Naive thymus-derived CD4-positive, alpha-beta T cell (primary cell): ENCODE data around the gene UBE3B. TPM values are rescaled to one million over a fixed set of nuclear protein-coding genes. Genes with fewer than 3 reads are reported as not detected.
"Not testable (repeated sequence)": the region's sequence is repeated elsewhere in the genome, so short reads cannot be mapped to it uniquely, and the experiment has no call there.

Experiments
- ATAC-seq: fragments of 150-1000 bp; cut with Tn5 transposase; 2 replicates; pipeline ENCODE4 v1.10.0; 2021; ENCODE audit warnings: mild to moderate bottlenecking, moderate library complexity
- CTCF ChIA-PET: fragments of 350-600 bp; sonication (Branson Sonifier 250); formaldehyde crosslinking; loops from one replicate; lab custom pipeline; 2021; ENCODE audit warnings: antibody characterized with exemption; lab: Charles Lee
- POLR2A ChIA-PET: fragments of 350-600 bp; sonication (Branson Sonifier 250); formaldehyde crosslinking; loops from one replicate; lab custom pipeline; 2021; ENCODE audit warnings: antibody characterized with exemption, inconsistent platforms; lab: Charles Lee
- DNase-seq, 9 donors: peaks; one replicate each; pipeline versions ENCODE4 v3.0.0 to v3.0.0-alpha.2; 2020 to 2022; ENCODE audit warnings: mixed read lengths in 1 of 9
- H3K27ac ChIP-seq: one replicate; pipeline ENCODE4 v1.7.0; 2013; ENCODE audit warnings: mild to moderate bottlenecking, low read depth, low read length, moderate library complexity
- H3K27me3 ChIP-seq, 2 donors: one replicate each; pipeline ENCODE4 v1.7.0; 2013; ENCODE audit warnings: low read length in 2 of 2, mild to moderate bottlenecking in 2 of 2, moderate library complexity in 2 of 2; ENCODE audit not compliant: control insufficient read depth in 2 of 2, insufficient read depth in 2 of 2
- H3K36me3 ChIP-seq, 3 experiments: 1 replicate in 2 of 3; 2 replicates in 1 of 3; pipeline ENCODE4 v1.7.0; 2013; ENCODE audit warnings: low read length in 3 of 3, mild to moderate bottlenecking in 3 of 3, moderate library complexity in 1 of 3; ENCODE audit not compliant: insufficient read depth in 3 of 3, control insufficient read depth in 2 of 3
- H3K4me1 ChIP-seq, 2 donors: one replicate each; pipeline ENCODE4 v1.7.0; 2013; ENCODE audit warnings: low read length in 2 of 2, mild to moderate bottlenecking in 2 of 2, moderate library complexity in 1 of 2; ENCODE audit not compliant: control insufficient read depth in 2 of 2, insufficient read depth in 2 of 2
- H3K4me3 ChIP-seq: 2 replicates; pipeline ENCODE4 v1.7.0; 2013; ENCODE audit warnings: mild to moderate bottlenecking, low read length
- H3K9me3 ChIP-seq, 3 experiments: 1 replicate in 2 of 3; 2 replicates in 1 of 3; pipeline ENCODE4 v1.7.0; 2013; ENCODE audit warnings: low read length in 3 of 3; ENCODE audit not compliant: control insufficient read depth in 2 of 3
- H3K27ac Mint-ChIP-seq, 9 donors: one replicate each; pipeline ENCODE4 v1.8.0; 2020 to 2022; ENCODE audit warnings: mixed read lengths in 9 of 9, mild to moderate bottlenecking in 8 of 9, moderate library complexity in 5 of 9, inconsistent platforms in 2 of 9
- H3K27me3 Mint-ChIP-seq, 5 donors: one replicate each; pipeline ENCODE4 v1.8.0; 2021 to 2022; ENCODE audit warnings: mixed read lengths in 5 of 5, mild to moderate bottlenecking in 1 of 5
- H3K36me3 Mint-ChIP-seq, 5 donors: one replicate each; pipeline ENCODE4 v1.8.0; 2020 to 2022; ENCODE audit warnings: mixed read lengths in 5 of 5, mild to moderate bottlenecking in 3 of 5, inconsistent platforms in 1 of 5
- H3K4me1 Mint-ChIP-seq, 7 donors: one replicate each; pipeline ENCODE4 v1.8.0; 2020 to 2022; ENCODE audit warnings: mixed read lengths in 7 of 7, mild to moderate bottlenecking in 3 of 7, inconsistent platforms in 1 of 7
- H3K4me3 Mint-ChIP-seq, 10 donors: one replicate each; pipeline ENCODE4 v1.8.0; 2020 to 2022; ENCODE audit warnings: mild to moderate bottlenecking in 10 of 10, mixed read lengths in 10 of 10, moderate library complexity in 6 of 10, inconsistent platforms in 2 of 10
- H3K9me3 Mint-ChIP-seq, 11 donors: one replicate each; pipeline ENCODE4 v1.8.0; 2020 to 2022; ENCODE audit warnings: mixed read lengths in 11 of 11, mild to moderate bottlenecking in 4 of 11, inconsistent platforms in 1 of 11, moderate library complexity in 1 of 11
- intact Hi-C, 2 donors: fragments of 100-400 bp; cut with micrococcal nuclease; formaldehyde crosslinking; loops; one replicate each; pipeline ENCODE4 v1.15.1; 2023
- polyA plus RNA-seq, 2 donors: library from polyadenylated mRNA; unstranded; fragments of 300-500 nt; fragmentation: Illumina TruSeq; gene quantifications; one replicate each; pipeline ENCODE4 v1.2.3, GENCODE V29; 2021
- total RNA-seq, 6 experiments: library from RNA in 5 of 6; stranded (reverse) in 5 of 6; gene quantifications; 1 replicate in 5 of 6; 2 replicates in 1 of 6; pipeline ENCODE4 v1.2.3 and lab custom pipeline; 2021 to 2026

The UBE3B gene
- total and polyA plus RNA-seq, 7 experiments from 2014 or later: 20.2 to 62.8 (median 34.9) TPM

GRCh38 chr12:109466821-109467220 lies 10.6 kb upstream of the UBE3B start:
- H3K4me1 ChIP-seq: peaks cover 0 to 15% of the 10 kb centered on the region in 2 donors
- intact Hi-C loops: no loop called here

GRCh38 chr12:109467978-109468676 lies 9.3 kb upstream of the UBE3B start:
- peaks cover 0 to 5% of the 10 kb centered on the region in 2 donors for H3K4me1 ChIP-seq
- no peak overlapping the region for H3K27ac ChIP-seq
- Mint-ChIP-seq H3K27ac (no peak overlapping the region), H3K27me3 (no peaks in the 10 kb centered on the region), H3K36me3 (peaks cover 0 to 14% (median 3%) of the 10 kb centered on the region in 5 donors), H3K4me3 (no peak overlapping the region), H3K9me3 (no peaks in the 10 kb centered on the region), H3K4me1 (peaks cover 28 to 76% (median 43%) of the 10 kb centered on the region in 7 donors)
- intact Hi-C loops: no loop called here
- CTCF ChIA-PET: no interaction called here
- H3K36me3 ChIP-seq: peaks cover 0 to 71% (median 0%) of the 10 kb centered on the region in 3 experiments
- no peaks in the 10 kb centered on the region for H3K9me3 ChIP-seq
- H3K4me3 ChIP-seq: no peak overlapping the region
- POLR2A ChIA-PET: no interaction called here
- H3K27me3 ChIP-seq: no peaks in the 10 kb centered on the region
- ATAC-seq (peak; percentile 32), DNase-seq (no peak)

More at GRCh38 chr12:109466821-109467220, 10.6 kb upstream of the UBE3B start:
- H3K27me3 ChIP-seq: no peaks in the 10 kb centered on the region
- ChIA-PET CTCF (no interaction called here), POLR2A (no interaction called here)
- H3K4me3 ChIP-seq: no peak overlapping the region
- H3K4me3 Mint-ChIP-seq: no peak overlapping the region
- DNase-seq (no peak), ATAC-seq (no peak)
- H3K9me3 ChIP-seq: no peaks in the 10 kb centered on the region
- H3K9me3 Mint-ChIP-seq: no peaks in the 10 kb centered on the region
- H3K27me3 Mint-ChIP-seq: no peaks in the 10 kb centered on the region
- H3K27ac ChIP-seq: no peak overlapping the region
- peaks cover 0 to 66% (median 0%) of the 10 kb centered on the region in 3 experiments for H3K36me3 ChIP-seq
- H3K4me1 Mint-ChIP-seq: peaks cover 37 to 84% (median 53%) of the 10 kb centered on the region in 7 donors
- no peak overlapping the region for H3K27ac Mint-ChIP-seq
- peaks cover 0 to 14% (median 3%) of the 10 kb centered on the region in 5 donors for H3K36me3 Mint-ChIP-seq

GRCh38 chr12:109469517-109469916 lies 7.9 kb upstream of the UBE3B start:
- no peaks in the 10 kb centered on the region for H3K9me3 Mint-ChIP-seq
- Histone ChIP-seq H3K27me3 (no peaks in the 10 kb centered on the region), H3K27ac (no peak overlapping the region), H3K9me3 (no peaks in the 10 kb centered on the region), H3K4me1 (no peaks in the 10 kb centered on the region), H3K4me3 (no peak overlapping the region), H3K36me3 (peaks cover 0 to 68% (median 0%) of the 10 kb centered on the region in 3 experiments)
- CTCF ChIA-PET: no interaction called here
- peaks cover 20 to 66% (median 32%) of the 10 kb centered on the region in 7 donors for H3K4me1 Mint-ChIP-seq
- H3K36me3 Mint-ChIP-seq: peaks cover 0 to 14% (median 3%) of the 10 kb centered on the region in 5 donors
- H3K27ac Mint-ChIP-seq: peak overlapping the region in 3 of 9 donors; percentile 12 to 19 (median 17)
- ATAC-seq (no peak), DNase-seq (no peak)
- H3K4me3 Mint-ChIP-seq: no peak overlapping the region
- H3K27me3 Mint-ChIP-seq: no peaks in the 10 kb centered on the region
- POLR2A ChIA-PET: no interaction called here
- intact Hi-C loops: no loop called here

- H3K4me3 ChIP-seq: no peak overlapping the region
- ATAC-seq (no peak), DNase-seq (no peak)
- H3K27me3 Mint-ChIP-seq: no peaks in the 10 kb centered on the region
- H3K4me1 Mint-ChIP-seq: peaks cover 30 to 69% (median 50%) of the 10 kb centered on the region in 7 donors
- peak overlapping the region in 1 of 9 donors; percentile 33 for H3K27ac Mint-ChIP-seq
- H3K36me3 ChIP-seq: peaks cover 0 to 44% (median 0%) of the 10 kb centered on the region in 3 experiments
- H3K9me3 Mint-ChIP-seq: no peaks in the 10 kb centered on the region
- H3K9me3 ChIP-seq: no peaks in the 10 kb centered on the region
- peaks cover 0 to 9% (median 3%) of the 10 kb centered on the region in 5 donors for H3K36me3 Mint-ChIP-seq
- no peaks in the 10 kb centered on the region for H3K27me3 ChIP-seq
- no peak overlapping the region for H3K4me3 Mint-ChIP-seq
- intact Hi-C loops: no loop called here
- ChIA-PET POLR2A (no interaction called here), CTCF (no interaction called here)
- H3K4me1 ChIP-seq: peaks cover 14% of the 10 kb centered on the region in 2 donors
- H3K27ac ChIP-seq: no peak overlapping the region
Observed at GRCh38 chr12:109473006-109473405, 4.4 kb upstream of the UBE3B start.

- peaks cover 0 to 39% (median 0%) of the 10 kb centered on the region in 3 experiments for H3K36me3 ChIP-seq
- H3K4me1 Mint-ChIP-seq: peaks cover 32 to 69% (median 50%) of the 10 kb centered on the region in 7 donors
- H3K4me3 ChIP-seq, CTCF ChIA-PET, ATAC-seq, H3K27ac Mint-ChIP-seq, H3K4me3 Mint-ChIP-seq, H3K9me3 Mint-ChIP-seq, H3K36me3 Mint-ChIP-seq, H3K27me3 Mint-ChIP-seq, H3K27me3 ChIP-seq, H3K27ac ChIP-seq, DNase-seq, H3K9me3 ChIP-seq, intact Hi-C loops, POLR2A ChIA-PET: not testable (repeated sequence)
- peaks cover 19 to 21% of the 10 kb centered on the region in 2 donors for H3K4me1 ChIP-seq
Observed at GRCh38 chr12:109473526-109474270, 3.7 kb upstream of the UBE3B start.

GRCh38 chr12:109475121-109475520 lies 2.3 kb upstream of the UBE3B start:
- intact Hi-C loops: loop anchor here (5.0 kb wide), 3 partner anchors 43 to 1713 kb away; partner anchors contain the start of genes ISCU (in 1 of the 2), PRDM4 (in 1 of the 2) and SART3 (in 1 of the 2)
- H3K27me3 Mint-ChIP-seq: no peaks in the 10 kb centered on the region
- Histone ChIP-seq H3K27ac (no peak overlapping the region), H3K27me3 (no peaks in the 10 kb centered on the region), H3K4me1 (peaks cover 21 to 26% of the 10 kb centered on the region in 2 donors), H3K4me3 (no peak overlapping the region), H3K9me3 (no peaks in the 10 kb centered on the region), H3K36me3 (peaks cover 0 to 25% (median 0%) of the 10 kb centered on the region in 3 experiments)
- ATAC-seq: no peak
- no peak for DNase-seq
- ChIA-PET CTCF (no interaction called here), POLR2A (no interaction called here)
- H3K36me3 Mint-ChIP-seq: no peaks in the 10 kb centered on the region
- H3K4me3 Mint-ChIP-seq: peak overlapping the region in 6 of 10 donors; percentile 48 to 98 (median 89)
- H3K9me3 Mint-ChIP-seq: no peaks in the 10 kb centered on the region
- H3K27ac Mint-ChIP-seq: peak overlapping the region in 1 of 9 donors; percentile 56
- H3K4me1 Mint-ChIP-seq: peaks cover 28 to 70% (median 55%) of the 10 kb centered on the region in 7 donors
